GM12878 (cell line): ENCODE results near the gene ADPRS. TPM values are rescaled to one million over a fixed set of nuclear protein-coding genes. Genes with fewer than 3 reads are reported as not detected.

Experiments
- ATAC-seq: fragments of 200-7000 bp; cut with Tn5 transposase; 3 replicates; pipeline ENCODE4 v1.9.1; 2020; ENCODE audit warnings: mild to moderate bottlenecking, moderate library complexity
- BruUV-seq: library from RNA; stranded (reverse); fragments of 400-500 nt; replicated peaks from 2 replicates; lab custom pipeline; 2021; lab: Mats Ljungman, UMichigan
- CTCF ChIA-PET: fragments of 300-600 bp; sonication (Branson Sonifier 250); formaldehyde crosslinking; extraction: SDS; loops from one replicate; lab custom pipeline; 2021; ENCODE audit warnings: inconsistent platforms; lab: Yijun Ruan, JAX
- POLR2A ChIA-PET: fragments of 350-600 bp; formaldehyde crosslinking; extraction: SDS; loops from one replicate; lab custom pipeline; 2021; ENCODE audit warnings: inconsistent platforms; lab: Charles Lee
- RAD21 ChIA-PET: fragments of 300-600 bp; sonication (Branson Sonifier 250); formaldehyde crosslinking; loops from one replicate; lab custom pipeline; 2023; ENCODE audit warnings: antibody characterized with exemption; ENCODE audit not compliant: unreplicated experiment; lab: Charles Lee
- SMC1A ChIA-PET: fragments of 300-600 bp; sonication (Branson Sonifier 250); formaldehyde crosslinking; loops from one replicate; lab custom pipeline; 2023; ENCODE audit not compliant: unreplicated experiment, uncharacterized antibody; lab: Charles Lee
- DNase-seq: peaks from one replicate; pipeline ENCODE4 v3.0.0-alpha.2; 2011; ENCODE audit warnings: low read depth, low spot score
- FAIRE-seq: peaks from 3 replicates; lab custom pipeline; 2011; peaks lifted over from hg19 to GRCh38; lab: Jason Lieb, UNC
- H2AFZ ChIP-seq: 2 replicates; pipeline ENCODE4 v1.6.0; 2011; ENCODE audit warnings: low read depth, low read length, control low read depth; ENCODE audit not compliant: control insufficient read depth
- H3K27ac ChIP-seq: 2 replicates; pipeline ENCODE4 v1.5.1; 2011; ENCODE audit warnings: control low read depth; ENCODE audit not compliant: control insufficient read depth, insufficient read depth
- H3K27me3 ChIP-seq, 2 experiments: replicated peaks in 1 of 2; 2 replicates each; pipeline versions ENCODE4 v1.6.0 to v1.6.1; 2011; ENCODE audit warnings: low read length in 1 of 2; ENCODE audit not compliant: control insufficient read depth in 2 of 2, insufficient read depth in 2 of 2
- H3K36me3 ChIP-seq, 2 experiments: 2 replicates each; pipeline ENCODE4 v1.5.1; 2011; ENCODE audit warnings: low read length in 1 of 2; ENCODE audit not compliant: control insufficient read depth in 2 of 2, insufficient read depth in 2 of 2
- H3K4me1 ChIP-seq: 2 replicates; pipeline ENCODE4 v1.6.1; 2011; ENCODE audit warnings: mild to moderate bottlenecking, low read length, moderate library complexity, mixed read lengths; ENCODE audit not compliant: control insufficient read depth, insufficient read depth
- H3K4me2 ChIP-seq: 2 replicates; pipeline ENCODE4 v1.6.0; 2011; ENCODE audit warnings: control low read depth; ENCODE audit not compliant: control insufficient read depth, insufficient read depth
- H3K4me3 ChIP-seq: fragments of 200-600 bp; sonication (generic); 2 replicates; pipeline ENCODE4 v1.5.1; 2016
- H3K79me2 ChIP-seq: 2 replicates; pipeline ENCODE4 v1.6.0; 2011; ENCODE audit warnings: low read length; ENCODE audit not compliant: control insufficient read depth, insufficient read depth
- H3K9ac ChIP-seq: 2 replicates; pipeline ENCODE4 v1.8.0; 2011; ENCODE audit warnings: low read length, control low read depth, mixed read lengths; ENCODE audit not compliant: control insufficient read depth, insufficient read depth
- H3K9me3 ChIP-seq: replicated peaks from 3 replicates; pipeline ENCODE4 v1.5.1; 2011; ENCODE audit warnings: mild to moderate bottlenecking, low read length; ENCODE audit not compliant: control insufficient read depth, insufficient read depth
- H4K20me1 ChIP-seq: 2 replicates; pipeline ENCODE4 v1.6.0; 2011; ENCODE audit not compliant: control insufficient read depth, insufficient read depth
- BCL11A ChIP-seq: IDR thresholded peaks from 2 replicates; pipeline ENCODE4 v1.6.1; 2011; ENCODE audit warnings: low read depth, low read length
- FOS ChIP-seq: IDR thresholded peaks from 3 replicates; pipeline ENCODE4 v1.6.1; 2011; ENCODE audit warnings: borderline replicate concordance; ENCODE audit not compliant: insufficient read length; ENCODE audit errors: extremely low read depth
- HCFC1 ChIP-seq: fragments of 150-350 bp; IDR thresholded peaks from 2 replicates; pipeline ENCODE4 v1.6.1; 2014; ENCODE audit warnings: low read length
- IRF4 ChIP-seq: IDR thresholded peaks from 2 replicates; pipeline ENCODE4 v1.6.1; 2011; ENCODE audit warnings: low read depth, low read length
- LARP7 ChIP-seq: fragments of 450-650 bp; IDR thresholded peaks from 2 replicates; pipeline ENCODE4 v1.6.1; 2017; ENCODE audit warnings: mild to moderate bottlenecking
- NFYA ChIP-seq: IDR thresholded peaks from 2 replicates; pipeline ENCODE4 v1.6.1; 2011; ENCODE audit warnings: low read depth, mild to moderate bottlenecking, low read length, improper control_type of control experiment, borderline replicate concordance
- NFYB ChIP-seq: IDR thresholded peaks from 2 replicates; pipeline ENCODE4 v1.6.1; 2011; ENCODE audit warnings: low read depth, mild to moderate bottlenecking, low read length, improper control_type of control experiment, moderate library complexity; ENCODE audit not compliant: insufficient read depth
- NR2C1 ChIP-seq: fragments of 450-650 bp; IDR thresholded peaks from 2 replicates; pipeline ENCODE4 v1.6.1; 2017; ENCODE audit warnings: antibody characterized with exemption, mild to moderate bottlenecking, moderate library complexity
- NR2F1 ChIP-seq: fragments of 450-650 bp; conservative IDR thresholded peaks from 2 replicates; pipeline ENCODE4 v1.6.1; 2017; ENCODE audit warnings: mild to moderate bottlenecking
- RBBP5 ChIP-seq: fragments of 200-600 bp; sonication (generic); conservative IDR thresholded peaks from 2 replicates; pipeline ENCODE4 v1.6.1; 2016
- SMC3 ChIP-seq: IDR thresholded peaks from 2 replicates; pipeline ENCODE4 v1.6.1; 2011; ENCODE audit warnings: low read length, improper control_type of control experiment, borderline replicate concordance
- SREBF2 ChIP-seq: IDR thresholded peaks from 2 replicates; pipeline ENCODE4 v1.6.1; 2012; ENCODE audit warnings: mild to moderate bottlenecking, low read length
- TBL1XR1 ChIP-seq: IDR thresholded peaks from 2 replicates; pipeline ENCODE4 v1.6.1; 2012; ENCODE audit warnings: low read depth, low read length, improper control_type of control experiment
- YY1 ChIP-seq: IDR thresholded peaks from 2 replicates; pipeline ENCODE4 v1.6.1; 2011; ENCODE audit warnings: low read depth, mild to moderate bottlenecking, low read length
- ZNF622 ChIP-seq: fragments of 450-650 bp; IDR thresholded peaks from 2 replicates; pipeline ENCODE4 v1.6.1; 2017; ENCODE audit warnings: mild to moderate bottlenecking, inconsistent platforms
- WGBS: methylation state at CpG from one replicate; pipeline ENCODE4 v1.1.6; 2016; ENCODE audit warnings: low lambda C conversion rate; ENCODE audit not compliant: insufficient replicate concordance, insufficient coverage; ENCODE audit errors: missing lambda C conversion rate; 5-methylcytosine and 5-hydroxymethylcytosine counted together
- in situ Hi-C: fragments of 300-500 bp; cut with MboI; formaldehyde crosslinking; loops from 9 replicates; pipeline ENCODE4 v1.14.3; 2018; ENCODE audit warnings: mixed read lengths
- intact Hi-C: fragments of 100-400 bp; cut with micrococcal nuclease; formaldehyde crosslinking; loops from one replicate; pipeline ENCODE4 v1.14.2; 2022; ENCODE audit not compliant: unreplicated experiment
- polyA plus RNA-seq, 11 experiments: library from polyadenylated mRNA; depleted of rRNA in 4 of 11; unstranded in 6 of 11; stranded (reverse) in 5 of 11; fragments of >200 nt; fragmentation: Nextera tagmentation in 4 of 11; fragmentation: Illumina TruSeq in 1 of 11; extraction: Ambion mirVana in 4 of 11; extraction: Trizol in 1 of 11; gene quantifications; 1 replicate in 1 of 11; 2 replicates in 10 of 11; pipeline versions ENCODE4 v1.2.1 to v1.2.3, GENCODE V29; 2011 to 2016; ENCODE audit warnings: inconsistent platforms in 2 of 11, missing spikeins in 2 of 11, low read depth in 1 of 11
- total RNA-seq, 4 experiments: library from RNA; depleted of rRNA in 3 of 4; stranded (reverse); fragments of >200 nt in 3 of 4; fragmentation: Illumina TruSeq in 1 of 4; extraction: Trizol in 1 of 4; gene quantifications; 2 replicates each; pipeline versions ENCODE4 v1.2.1 to v1.2.3, GENCODE V29; 2013 to 2021
- TF ChIP-seq, protein P1 (sequence below): IDR thresholded peaks from 2 replicates; pipeline ENCODE4 v1.6.1; 2012; ENCODE audit warnings: low read depth, low read length, improper control_type of control experiment
- TF ChIP-seq, protein P2 (sequence below): IDR thresholded peaks from 2 replicates; pipeline ENCODE4 v1.6.1; 2011; ENCODE audit warnings: low read depth, mild to moderate bottlenecking, low read length, moderate library complexity, borderline replicate concordance; ENCODE audit errors: extremely low read depth
- TF ChIP-seq, protein P3 (sequence below): IDR thresholded peaks from 2 replicates; pipeline ENCODE4 v1.6.1; 2011; ENCODE audit warnings: borderline replicate concordance, low read depth, mild to moderate bottlenecking, moderate library complexity, mixed read lengths, low read length; ENCODE audit not compliant: insufficient read depth; ENCODE audit errors: extremely low read length

ADPRS gene
- total and polyA plus RNA-seq, 10 of the 15 experiments (the other 5 are each of a cell fraction or from before 2014, with no cell fraction given) = 7.6 to 57.6 (median 39.1) TPM

DNA sequence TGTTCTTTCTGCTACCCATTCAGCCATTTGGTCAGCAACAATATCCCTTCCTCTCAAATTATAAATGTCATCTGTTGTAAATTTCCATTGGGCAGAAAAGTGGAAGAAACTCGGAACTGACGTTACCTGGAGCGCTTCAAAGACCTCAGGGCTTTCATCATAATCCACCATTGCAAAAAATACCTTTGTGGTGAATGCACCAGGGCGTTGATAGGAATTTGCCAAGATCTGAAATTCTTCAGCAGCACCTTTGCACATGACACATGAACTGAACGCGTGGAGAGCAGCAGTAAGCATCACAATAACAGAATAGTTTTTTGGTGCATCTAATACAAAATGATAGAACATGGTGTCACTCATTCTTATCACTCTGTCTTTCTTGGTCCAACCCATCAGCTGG is 7.9 kb upstream of the ADPRS start:
- Histone ChIP-seq H3K9ac (no peak overlapping the region), H3K27me3 (no peaks in the 10 kb centered on the region; a peak in 1 of 4 replicates), H3K9me3 (no peaks in the 10 kb centered on the region)
- TF ChIP-seq NFYB (no peak), YY1 (no peak), ZNF622 (no peak)
- TF ChIP-seq, protein P1, sequence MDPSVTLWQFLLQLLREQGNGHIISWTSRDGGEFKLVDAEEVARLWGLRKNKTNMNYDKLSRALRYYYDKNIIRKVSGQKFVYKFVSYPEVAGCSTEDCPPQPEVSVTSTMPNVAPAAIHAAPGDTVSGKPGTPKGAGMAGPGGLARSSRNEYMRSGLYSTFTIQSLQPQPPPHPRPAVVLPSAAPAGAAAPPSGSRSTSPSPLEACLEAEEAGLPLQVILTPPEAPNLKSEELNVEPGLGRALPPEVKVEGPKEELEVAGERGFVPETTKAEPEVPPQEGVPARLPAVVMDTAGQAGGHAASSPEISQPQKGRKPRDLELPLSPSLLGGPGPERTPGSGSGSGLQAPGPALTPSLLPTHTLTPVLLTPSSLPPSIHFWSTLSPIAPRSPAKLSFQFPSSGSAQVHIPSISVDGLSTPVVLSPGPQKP = no peak
- TF ChIP-seq, all 136 proteins: peak for 0
- H3K27ac ChIP-seq = no peak overlapping the region
- no peak overlapping the region for H3K4me2 ChIP-seq
- in situ Hi-C loops = no loop called here
- DNase-seq = no peak
- no peaks in the 10 kb centered on the region for H4K20me1 ChIP-seq
- no peaks in the 10 kb centered on the region for H3K79me2 ChIP-seq
- H3K36me3 ChIP-seq = no peaks in the 10 kb centered on the region
- ChIA-PET CTCF (no interaction called here), POLR2A (no interaction called here), RAD21 (no interaction called here), SMC1A (no interaction called here)
- H2AFZ ChIP-seq = no peak overlapping the region
- intact Hi-C loops = loop anchor here (10.0 kb wide), 1 partner anchor 196 kb away; the partner anchor contains the start of gene AGO1
- no TSS peak for BruUV-seq
- H3K4me3 ChIP-seq = no peak overlapping the region
- no peak for FAIRE-seq
- no peak for ATAC-seq
- 63% methylated on average over 6 of the region's 6 CpGs for WGBS
- no peaks in the 10 kb centered on the region for H3K4me1 ChIP-seq

DNA sequence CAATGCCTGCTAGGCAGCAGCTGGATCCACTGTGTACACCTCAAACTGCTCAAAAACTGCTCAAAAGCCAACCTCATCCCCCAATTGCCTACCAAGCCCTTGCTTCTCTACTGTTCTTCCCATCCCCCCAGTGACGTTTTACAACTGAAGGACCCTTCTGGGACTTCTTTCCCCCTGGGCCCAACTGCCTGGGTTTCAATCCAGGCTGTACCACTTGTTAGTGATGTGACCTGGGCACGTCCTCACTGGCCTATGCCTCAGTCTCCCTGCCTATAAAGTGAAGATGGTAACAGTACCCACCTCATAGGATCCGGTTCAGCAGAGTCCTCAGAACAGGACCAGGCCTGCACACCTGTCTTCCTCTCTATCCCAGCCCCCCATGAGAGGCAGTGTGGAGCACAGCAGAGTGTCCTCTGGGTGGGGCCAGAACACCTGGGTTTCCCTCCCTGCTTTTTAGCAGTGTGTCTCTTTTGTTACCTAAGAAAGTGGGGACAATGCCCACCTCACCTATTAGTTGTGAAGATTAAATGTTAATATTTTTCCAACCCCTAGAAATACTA is 6.7 kb upstream of the ADPRS start:
- ChIA-PET SMC1A (interaction anchor here (0.6 kb wide), 1 partner anchor 14 kb away, joined by 3 read pairs; no protein-coding TSS in a partner anchor), RAD21 (no interaction called here), CTCF (no interaction called here), POLR2A (no interaction called here)
- FAIRE-seq (no peak), ATAC-seq (no peak), DNase-seq (no peak)
- in situ Hi-C loops = no loop called here
- no TSS peak for BruUV-seq
- 19% methylated on average over 3 of the region's 3 CpGs for WGBS
- Histone ChIP-seq H3K27ac (no peak overlapping the region), H3K4me3 (no peak overlapping the region), H3K27me3 (no peaks in the 10 kb centered on the region; a peak in 1 of 4 replicates), H4K20me1 (no peaks in the 10 kb centered on the region), H3K79me2 (no peaks in the 10 kb centered on the region), H3K9ac (no peak overlapping the region), H3K4me1 (no peaks in the 10 kb centered on the region), H3K4me2 (no peak overlapping the region), H2AFZ (no peak overlapping the region), H3K36me3 (no peaks in the 10 kb centered on the region), H3K9me3 (no peaks in the 10 kb centered on the region)
- intact Hi-C loops = loop anchor here (10.0 kb wide), 1 partner anchor 197 kb away; the partner anchor contains the start of gene AGO1
- no peak for TF ChIP-seq NFYA
- TF ChIP-seq SREBF2 = no peak
- no peak for TF ChIP-seq BCL11A
- TF ChIP-seq SMC3 = no peak
- TF ChIP-seq TBL1XR1 = no peak
- TF ChIP-seq, protein P2, sequence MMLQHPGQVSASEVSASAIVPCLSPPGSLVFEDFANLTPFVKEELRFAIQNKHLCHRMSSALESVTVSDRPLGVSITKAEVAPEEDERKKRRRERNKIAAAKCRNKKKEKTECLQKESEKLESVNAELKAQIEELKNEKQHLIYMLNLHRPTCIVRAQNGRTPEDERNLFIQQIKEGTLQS = no peak
- no peak for TF ChIP-seq FOS
- no peak for TF ChIP-seq HCFC1
- TF ChIP-seq NR2F1 = no peak
- no peak for TF ChIP-seq NR2C1
- TF ChIP-seq, protein P3, sequence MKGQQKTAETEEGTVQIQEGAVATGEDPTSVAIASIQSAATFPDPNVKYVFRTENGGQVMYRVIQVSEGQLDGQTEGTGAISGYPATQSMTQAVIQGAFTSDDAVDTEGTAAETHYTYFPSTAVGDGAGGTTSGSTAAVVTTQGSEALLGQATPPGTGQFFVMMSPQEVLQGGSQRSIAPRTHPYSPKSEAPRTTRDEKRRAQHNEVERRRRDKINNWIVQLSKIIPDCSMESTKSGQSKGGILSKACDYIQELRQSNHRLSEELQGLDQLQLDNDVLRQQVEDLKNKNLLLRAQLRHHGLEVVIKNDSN = no peak
- no peak for TF ChIP-seq IRF4
- TF ChIP-seq RBBP5 = no peak
- no peak for TF ChIP-seq LARP7
